Measurements from ENCODE around the gene KRT28. TPM values are rescaled to one million over a fixed set of nuclear protein-coding genes. Genes with fewer than 3 reads are reported as not detected.

The KRT28 gene
- polyA plus RNA-seq, 4 donors: not detected

GRCh38 chr17:40800381-40800780, 622 bp upstream of the KRT28 start:
- H3K4me1 ChIP-seq (ENCODE audit: control insufficient read depth in 3 of 3, insufficient read depth in 2 of 3, low read depth in 1 of 3, low read length in 2 of 3): peaks cover 0 to 3% (median 0%) of the 10 kb centered on the region in 3 donors
- no peaks in the 10 kb centered on the region for H3K36me3 ChIP-seq (ENCODE audit: control insufficient read depth in 3 of 3, insufficient read depth in 2 of 3, low read depth in 1 of 3, low read length in 3 of 3)
- WGBS, 3 donors: 62 to 67% (median 65%) methylated on average over 1 of the region's 1 CpG
- no peak for FAIRE-seq
- no peak overlapping the region for H3K4me3 ChIP-seq (ENCODE audit: low read depth in 1 of 3, low read length in 3 of 3)
- no peak for DNase-seq
- H3K9me3 ChIP-seq (ENCODE audit: control insufficient read depth in 2 of 2, insufficient read depth in 1 of 2, low read depth in 1 of 2, low read length in 1 of 2): no peaks in the 10 kb centered on the region
- H3K27ac ChIP-seq (ENCODE audit: low read depth in 1 of 3, low read length in 2 of 3): no peak overlapping the region
- H3K27me3 ChIP-seq (ENCODE audit: control insufficient read depth in 3 of 3, insufficient read depth in 3 of 3, low read length in 3 of 3): peaks cover 2 to 26% (median 8%) of the 10 kb centered on the region in 3 donors

DNA sequence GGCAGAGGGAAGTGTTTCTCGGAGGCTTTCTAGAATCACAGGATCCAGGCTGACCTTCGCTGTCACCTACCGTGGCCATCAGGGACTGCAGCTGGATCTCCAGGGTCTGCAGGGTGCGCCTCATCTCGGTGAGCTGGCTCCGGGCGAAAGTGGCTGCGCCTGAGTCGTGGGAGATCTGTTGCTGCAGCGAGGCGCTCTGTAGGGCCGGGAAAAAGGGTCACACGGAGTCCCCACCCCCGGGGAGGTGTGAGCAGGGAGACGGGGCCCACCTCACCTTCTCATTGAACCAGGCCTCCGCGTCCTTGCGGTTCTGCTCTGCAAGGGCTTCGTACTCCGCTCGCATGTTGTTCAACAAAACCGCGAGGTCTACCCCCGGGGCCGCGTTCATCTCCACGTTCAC, 2.9 kb downstream of the KRT28 start:
- H3K27me3 ChIP-seq (ENCODE audit: control insufficient read depth in 3 of 3, insufficient read depth in 3 of 3, low read length in 3 of 3): peaks cover 0 to 31% (median 6%) of the 10 kb centered on the region in 3 donors
- no peaks in the 10 kb centered on the region for H3K9me3 ChIP-seq (ENCODE audit: control insufficient read depth in 2 of 2, insufficient read depth in 1 of 2, low read depth in 1 of 2, low read length in 1 of 2)
- H3K4me3 ChIP-seq (ENCODE audit: low read depth in 1 of 3, low read length in 3 of 3): no peak overlapping the region
- no peaks in the 10 kb centered on the region for H3K36me3 ChIP-seq (ENCODE audit: control insufficient read depth in 3 of 3, insufficient read depth in 2 of 3, low read depth in 1 of 3, low read length in 3 of 3)
- no peak for DNase-seq
- no peaks in the 10 kb centered on the region for H3K4me1 ChIP-seq (ENCODE audit: control insufficient read depth in 3 of 3, insufficient read depth in 2 of 3, low read depth in 1 of 3, low read length in 2 of 3)
- 78 to 83% (median 81%) methylated on average over 27 of the region's 27 CpGs for WGBS, 3 donors
- no peak for FAIRE-seq
- no peak overlapping the region for H3K27ac ChIP-seq (ENCODE audit: low read depth in 1 of 3, low read length in 2 of 3)

- no peak overlapping the region for H3K27ac ChIP-seq (ENCODE audit: low read depth in 1 of 3, low read length in 2 of 3)
- no peaks in the 10 kb centered on the region for H3K4me1 ChIP-seq (ENCODE audit: control insufficient read depth in 3 of 3, insufficient read depth in 2 of 3, low read depth in 1 of 3, low read length in 2 of 3)
- H3K4me3 ChIP-seq (ENCODE audit: low read depth in 1 of 3, low read length in 3 of 3): no peak overlapping the region
- FAIRE-seq: no peak
- no peaks in the 10 kb centered on the region for H3K9me3 ChIP-seq (ENCODE audit: control insufficient read depth in 2 of 2, insufficient read depth in 1 of 2, low read depth in 1 of 2, low read length in 1 of 2)
- 72 to 80% (median 77%) methylated on average over 10 of the region's 10 CpGs for WGBS, 3 donors
- H3K36me3 ChIP-seq (ENCODE audit: control insufficient read depth in 3 of 3, insufficient read depth in 2 of 3, low read depth in 1 of 3, low read length in 3 of 3): no peaks in the 10 kb centered on the region
- peaks cover 0 to 31% (median 4%) of the 10 kb centered on the region in 3 donors for H3K27me3 ChIP-seq (ENCODE audit: control insufficient read depth in 3 of 3, insufficient read depth in 3 of 3, low read length in 3 of 3)
- DNase-seq: no peak
Observed at GRCh38 chr17:40795019-40795667, 4.6 kb downstream of the KRT28 start.

GRCh38 chr17:40794466-40794865, 5.3 kb downstream of the KRT28 start:
- WGBS, 3 donors: 52 to 67% (median 53%) methylated on average over 2 of the region's 2 CpGs
- FAIRE-seq (no peak), DNase-seq (no peak)

GRCh38 chr17:40793832-40794231, 5.9 kb downstream of the KRT28 start:
- WGBS, 3 donors: 15 to 59% (median 54%) methylated on average over 10 of the region's 10 CpGs
- Histone ChIP-seq H3K9me3 (ENCODE audit: control insufficient read depth in 2 of 2, insufficient read depth in 1 of 2, low read depth in 1 of 2, low read length in 1 of 2) (no peaks in the 10 kb centered on the region), H3K4me3 (ENCODE audit: low read depth in 1 of 3, low read length in 3 of 3) (no peak overlapping the region), H3K27ac (ENCODE audit: low read depth in 1 of 3, low read length in 2 of 3) (no peak overlapping the region), H3K36me3 (ENCODE audit: control insufficient read depth in 3 of 3, insufficient read depth in 2 of 3, low read depth in 1 of 3, low read length in 3 of 3) (no peaks in the 10 kb centered on the region), H3K27me3 (ENCODE audit: control insufficient read depth in 3 of 3, insufficient read depth in 3 of 3, low read length in 3 of 3) (peaks cover 0 to 27% (median 0%) of the 10 kb centered on the region in 3 donors), H3K4me1 (ENCODE audit: control insufficient read depth in 3 of 3, insufficient read depth in 2 of 3, low read depth in 1 of 3, low read length in 2 of 3) (no peaks in the 10 kb centered on the region)
- FAIRE-seq: no peak
- DNase-seq: peak in 1 of 2 donors; percentile 2

More at GRCh38 chr17:40794466-40794865, 5.3 kb downstream of the KRT28 start:
- H3K9me3 ChIP-seq (ENCODE audit: control insufficient read depth in 2 of 2, insufficient read depth in 1 of 2, low read depth in 1 of 2, low read length in 1 of 2): no peaks in the 10 kb centered on the region
- peaks cover 0 to 29% (median 2%) of the 10 kb centered on the region in 3 donors for H3K27me3 ChIP-seq (ENCODE audit: control insufficient read depth in 3 of 3, insufficient read depth in 3 of 3, low read length in 3 of 3)
- no peaks in the 10 kb centered on the region for H3K36me3 ChIP-seq (ENCODE audit: control insufficient read depth in 3 of 3, insufficient read depth in 2 of 3, low read depth in 1 of 3, low read length in 3 of 3)
- no peak overlapping the region for H3K27ac ChIP-seq (ENCODE audit: low read depth in 1 of 3, low read length in 2 of 3)
- no peak overlapping the region for H3K4me3 ChIP-seq (ENCODE audit: low read depth in 1 of 3, low read length in 3 of 3)
- H3K4me1 ChIP-seq (ENCODE audit: control insufficient read depth in 3 of 3, insufficient read depth in 2 of 3, low read depth in 1 of 3, low read length in 2 of 3): no peaks in the 10 kb centered on the region

GRCh38 chr17:40791787-40792436, 7.8 kb downstream of the KRT28 start:
- H3K9me3 ChIP-seq (ENCODE audit: control insufficient read depth in 2 of 2, insufficient read depth in 1 of 2, low read depth in 1 of 2, low read length in 1 of 2): no peaks in the 10 kb centered on the region
- FAIRE-seq: no peak
- no peaks in the 10 kb centered on the region for H3K4me1 ChIP-seq (ENCODE audit: control insufficient read depth in 3 of 3, insufficient read depth in 2 of 3, low read depth in 1 of 3, low read length in 2 of 3)

DNA sequence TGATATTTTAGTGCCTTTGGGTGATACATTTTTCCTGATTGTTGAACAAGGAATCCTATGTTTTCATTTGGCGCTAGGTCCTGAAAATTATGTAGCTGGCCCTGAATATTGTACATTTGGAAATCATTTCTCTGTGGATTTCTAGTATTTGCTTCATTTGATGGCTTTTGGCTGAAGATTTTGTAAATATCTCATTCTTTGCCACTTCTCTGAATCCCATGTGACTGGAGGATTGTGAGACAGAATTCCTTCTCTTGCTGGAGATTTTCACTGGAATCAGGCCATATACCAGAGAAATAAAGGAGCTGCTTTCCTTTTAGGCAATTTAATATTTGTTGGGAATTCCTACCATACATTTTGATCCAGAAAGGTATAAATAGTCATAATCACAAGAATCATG, 8.6 kb downstream of the KRT28 start:
- FAIRE-seq: no peak
- no peak for DNase-seq
- Histone ChIP-seq H3K27ac (ENCODE audit: low read depth in 1 of 3, low read length in 2 of 3) (no peak overlapping the region), H3K36me3 (ENCODE audit: control insufficient read depth in 3 of 3, insufficient read depth in 2 of 3, low read depth in 1 of 3, low read length in 3 of 3) (no peaks in the 10 kb centered on the region), H3K9me3 (ENCODE audit: control insufficient read depth in 2 of 2, insufficient read depth in 1 of 2, low read depth in 1 of 2, low read length in 1 of 2) (no peaks in the 10 kb centered on the region), H3K27me3 (ENCODE audit: control insufficient read depth in 3 of 3, insufficient read depth in 3 of 3, low read length in 3 of 3) (peaks cover 0 to 12% (median 0%) of the 10 kb centered on the region in 3 donors), H3K4me3 (ENCODE audit: low read depth in 1 of 3, low read length in 3 of 3) (no peak overlapping the region), H3K4me1 (ENCODE audit: control insufficient read depth in 3 of 3, insufficient read depth in 2 of 3, low read depth in 1 of 3, low read length in 2 of 3) (no peaks in the 10 kb centered on the region)
- 76 to 100% (median 88%) methylated on average over 1 of the region's 1 CpG for WGBS, 3 donors

More at GRCh38 chr17:40791787-40792436, 7.8 kb downstream of the KRT28 start:
- Histone ChIP-seq H3K27ac (ENCODE audit: low read depth in 1 of 3, low read length in 2 of 3) (no peak overlapping the region), H3K27me3 (ENCODE audit: control insufficient read depth in 3 of 3, insufficient read depth in 3 of 3, low read length in 3 of 3) (peaks cover 0 to 20% (median 0%) of the 10 kb centered on the region in 3 donors), H3K36me3 (ENCODE audit: control insufficient read depth in 3 of 3, insufficient read depth in 2 of 3, low read depth in 1 of 3, low read length in 3 of 3) (no peaks in the 10 kb centered on the region), H3K4me3 (ENCODE audit: low read depth in 1 of 3, low read length in 3 of 3) (no peak overlapping the region)
- peak; percentile 18 to 40 for DNase-seq
- WGBS, 3 donors: 33 to 46% (median 36%) methylated on average over 6 of the region's 6 CpGs

- Histone ChIP-seq H3K9me3 (ENCODE audit: control insufficient read depth in 2 of 2, insufficient read depth in 1 of 2, low read depth in 1 of 2, low read length in 1 of 2) (no peaks in the 10 kb centered on the region), H3K27ac (ENCODE audit: low read depth in 1 of 3, low read length in 2 of 3) (no peak within 1 kb of the TSS), H3K4me1 (ENCODE audit: control insufficient read depth in 3 of 3, insufficient read depth in 2 of 3, low read depth in 1 of 3, low read length in 2 of 3) (no peaks in the 10 kb centered on the region), H3K36me3 (ENCODE audit: control insufficient read depth in 3 of 3, insufficient read depth in 2 of 3, low read depth in 1 of 3, low read length in 3 of 3) (no peaks in the 10 kb centered on the region), H3K27me3 (ENCODE audit: control insufficient read depth in 3 of 3, insufficient read depth in 3 of 3, low read length in 3 of 3) (peaks cover 0 to 14% (median 7%) of the 10 kb centered on the region in 3 donors), H3K4me3 (ENCODE audit: low read depth in 1 of 3, low read length in 3 of 3) (no peak within 1 kb of the TSS)
- DNase-seq (no peak), FAIRE-seq (no peak)
- WGBS, 3 donors: 93 to 97% (median 95%) methylated on average over 4 of the region's 4 CpGs
Observed at GRCh38 chr17:40782450-40782849, 17.3 kb downstream of the KRT28 start, which contains the start of gene KRT27. Gene KRT27, minus strand, starts transcription at chr17:40782550. Its CDS starts 57 bp downstream, at chr17:40782493.

Measured in small intestine (tissue), 7 donors.